ENCODE measurements around the gene PIGU.
A peak's percentile ranks its signal among the peaks of the same experiment; 100 is the strongest.

Gene PIGU

GRCh38 chr20:34575756-34576155 lies 101.1 kb downstream of the PIGU start:
- DNase-seq (ENCODE audit: low read depth): no peak

- no peak for DNase-seq (ENCODE audit: low read depth)
These were observed 101.6 kb downstream of the PIGU start for GRCh38 chr20:34575271-34575670.

- no peak for DNase-seq (ENCODE audit: low read depth)
These were observed 102.0 kb downstream of the PIGU start for GRCh38 chr20:34574861-34575260.

- no peak for DNase-seq (ENCODE audit: low read depth)
These were observed 102.5 kb downstream of the PIGU start for GRCh38 chr20:34574426-34574825.

- DNase-seq (ENCODE audit: low read depth): no peak
These were observed 103.2 kb downstream of the PIGU start for GRCh38 chr20:34573541-34574300.

GRCh38 chr20:34571753-34572152 lies 105.1 kb downstream of the PIGU start:
- DNase-seq (ENCODE audit: low read depth): no peak

- no peak for DNase-seq (ENCODE audit: low read depth)
These were observed 106.0 kb downstream of the PIGU start for GRCh38 chr20:34570859-34571306.

- DNase-seq (ENCODE audit: low read depth): no peak
These were observed 107.3 kb downstream of the PIGU start for GRCh38 chr20:34569598-34569997.

GRCh38 chr20:34567892-34568865 lies 108.7 kb downstream of the PIGU start:
- DNase-seq (ENCODE audit: low read depth): no peak

GRCh38 chr20:34566978-34567891 lies 109.7 kb downstream of the PIGU start:
- DNase-seq (ENCODE audit: low read depth): no peak

GRCh38 chr20:34564833-34565232 lies 112.1 kb downstream of the PIGU start:
- no peak for DNase-seq (ENCODE audit: low read depth)

- no peak for DNase-seq (ENCODE audit: low read depth)
These were observed 114.3 kb downstream of the PIGU start for GRCh38 chr20:34562641-34563040.

- DNase-seq (ENCODE audit: low read depth): no peak
These were observed 115.2 kb downstream of the PIGU start for GRCh38 chr20:34561661-34562060.

GRCh38 chr20:34560614-34561013 lies 116.3 kb downstream of the PIGU start:
- no peak for DNase-seq (ENCODE audit: low read depth)

- no peak for DNase-seq (ENCODE audit: low read depth)
These were observed 116.8 kb downstream of the PIGU start for GRCh38 chr20:34560141-34560523.

GRCh38 chr20:34559311-34560140 lies 117.4 kb downstream of the PIGU start:
- DNase-seq (ENCODE audit: low read depth): no peak

GRCh38 chr20:34558320-34559218 lies 118.3 kb downstream of the PIGU start, which contains the start of gene MAP1LC3A:
Gene MAP1LC3A (plus strand): TSS chr20:34558718. CDS start chr20:34558869, 151 bp downstream.
- DNase-seq (ENCODE audit: low read depth): peak; percentile 87

- no peak for DNase-seq (ENCODE audit: low read depth)
These were observed 119.0 kb downstream of the PIGU start for GRCh38 chr20:34557936-34558319.

GRCh38 chr20:34553366-34553867 lies 123.5 kb downstream of the PIGU start:
- DNase-seq (ENCODE audit: low read depth): no peak

- no peak for DNase-seq (ENCODE audit: low read depth)
These were observed 124.3 kb downstream of the PIGU start for GRCh38 chr20:34552569-34552968.

Data from activated T-cell treated with anti-CD3 and anti-CD28 coated beads for 24 hours (primary cell).